DMS114 treated with DMSO at 0.1 percent for 48 hours (cell line): Measurements from ENCODE around the gene ROR2.

Source experiments
- DNase-seq: peaks from one replicate; lab custom pipeline; 2025; ENCODE audit not compliant: unreplicated experiment; lab: John Stamatoyannopoulos, UW

The ROR2 gene

DNA sequence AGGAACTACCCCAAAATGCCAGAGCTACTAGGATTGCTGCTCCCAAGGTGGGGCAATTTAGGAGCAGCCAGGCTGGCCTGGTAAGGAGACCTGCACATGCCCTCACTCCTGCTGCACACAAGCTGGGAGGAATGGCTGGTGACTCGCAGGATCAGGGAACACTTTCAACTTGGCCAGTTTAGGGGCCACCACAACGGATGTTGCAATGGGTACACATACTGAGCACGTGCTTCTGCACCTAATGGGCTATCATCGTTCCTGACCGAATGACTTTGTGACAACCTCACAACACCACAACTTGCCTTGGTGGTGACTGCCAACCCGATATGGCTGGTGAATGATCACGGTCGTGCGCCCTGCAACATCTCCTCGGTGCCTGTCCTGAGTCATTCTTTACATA lies 172.0 kb downstream of the ROR2 start:
- DNase-seq, result no peak

- no peak for DNase-seq
These were observed 172.7 kb downstream of the ROR2 start for GRCh38 chr9:91777292-91777830.

GRCh38 chr9:91776409-91777291 lies 173.4 kb downstream of the ROR2 start:
- no peak for DNase-seq

GRCh38 chr9:91775708-91776028 lies 174.4 kb downstream of the ROR2 start:
- no peak for DNase-seq

DNA sequence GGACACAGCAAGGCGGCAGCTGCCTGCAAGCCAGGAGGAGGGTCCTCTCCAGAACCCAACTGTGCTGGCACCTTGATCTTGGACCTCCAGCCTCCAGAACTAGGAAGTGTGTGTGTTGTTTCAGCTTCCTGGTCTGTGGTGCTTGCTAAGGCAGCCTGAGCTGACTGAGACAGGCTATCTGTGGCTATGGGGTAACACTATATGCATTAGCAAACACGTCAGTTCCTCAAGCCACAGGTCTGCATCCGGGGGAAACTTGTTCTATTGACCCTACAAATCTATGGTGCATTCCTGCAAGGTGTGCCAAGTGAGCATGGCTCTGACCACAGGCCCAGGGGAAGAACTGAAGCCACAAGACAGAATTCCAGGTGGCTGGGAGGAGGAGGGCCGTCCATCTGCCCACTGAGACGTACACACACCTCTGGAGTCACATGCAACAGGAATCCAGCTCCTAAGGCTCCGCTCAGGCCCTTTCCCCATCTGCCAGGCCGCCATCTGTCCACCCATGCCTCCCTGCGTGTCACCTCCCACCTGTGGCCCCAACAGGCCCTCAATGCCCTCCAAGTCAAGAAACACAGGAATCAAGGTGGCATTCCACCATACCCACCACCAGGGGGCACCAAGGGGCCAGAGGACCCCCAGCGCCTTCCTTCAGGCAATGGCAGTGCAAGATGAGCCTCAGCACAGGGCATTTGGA lies 174.9 kb downstream of the ROR2 start:
- DNase-seq, result peak; percentile 19

- DNase-seq, result no peak
These were observed 176.9 kb downstream of the ROR2 start for GRCh38 chr9:91773156-91773555.

GRCh38 chr9:91771864-91772263 lies 178.2 kb downstream of the ROR2 start:
- DNase-seq, result no peak

- DNase-seq, result no peak
These were observed 179.0 kb downstream of the ROR2 start for GRCh38 chr9:91771027-91771426.

DNA sequence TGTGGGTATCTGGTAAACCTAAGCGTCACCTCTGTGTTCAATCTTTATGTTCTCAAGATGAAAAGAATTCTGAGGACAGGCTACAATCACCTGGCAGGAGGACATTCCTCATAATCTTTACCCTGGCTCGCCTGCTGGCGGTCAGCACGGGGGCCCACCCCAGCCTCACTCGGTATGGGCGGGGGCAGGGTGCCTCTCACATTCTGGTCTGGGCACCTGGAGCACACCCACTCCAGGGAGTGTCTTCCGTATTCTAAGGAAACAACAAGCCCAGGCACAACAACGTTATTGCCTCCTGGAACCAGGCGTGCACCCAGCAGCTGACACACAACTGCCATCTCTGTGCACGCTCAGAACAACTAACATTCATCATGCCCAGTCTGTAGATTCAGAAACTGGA lies 179.8 kb downstream of the ROR2 start:
- no peak for DNase-seq

DNA sequence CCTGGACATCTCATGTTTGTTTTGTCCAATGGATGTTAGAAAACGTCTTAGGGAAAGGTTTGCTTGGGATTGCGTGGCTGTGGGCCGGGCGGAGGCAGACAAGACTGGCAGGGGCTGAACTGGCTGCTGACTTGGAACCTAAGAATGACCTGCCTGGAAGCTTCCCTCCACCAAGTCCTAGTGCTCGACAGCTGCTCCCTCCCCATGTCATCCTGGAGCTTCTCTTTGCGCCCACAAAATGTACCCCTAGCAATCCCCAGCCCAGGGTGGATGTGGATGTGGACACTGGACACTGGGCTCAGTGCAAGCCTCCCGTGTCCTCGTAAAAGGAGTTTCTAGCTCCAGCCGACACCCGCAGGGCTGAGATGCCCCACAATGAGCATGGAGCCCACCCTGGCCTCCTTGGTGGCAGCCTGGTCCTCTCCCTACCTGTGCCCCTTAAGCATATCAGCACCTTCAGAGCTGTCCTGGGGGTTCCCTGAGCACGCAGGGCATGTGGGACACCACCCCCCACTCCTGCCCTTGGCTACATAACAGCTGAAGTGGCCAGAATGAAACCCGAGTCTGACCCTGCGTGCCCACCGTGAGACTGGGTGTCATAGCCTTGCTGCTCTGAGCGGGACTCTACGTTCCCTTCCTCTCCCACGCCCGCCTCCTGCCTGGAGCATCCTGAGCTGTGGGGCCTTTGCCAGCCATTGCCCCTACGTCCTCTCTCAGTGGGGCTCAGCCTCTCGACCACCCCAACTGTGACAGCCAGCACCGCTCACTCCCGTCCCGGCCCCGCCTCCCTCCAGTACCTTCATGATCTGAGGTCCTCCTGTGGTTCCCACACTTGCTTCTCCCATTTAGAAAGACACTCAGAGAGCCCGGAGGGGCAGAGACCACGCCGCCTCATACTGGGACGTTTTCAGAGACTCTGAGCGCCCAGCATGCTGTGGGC lies 180.8 kb downstream of the ROR2 start:
- no peak for DNase-seq

DNA sequence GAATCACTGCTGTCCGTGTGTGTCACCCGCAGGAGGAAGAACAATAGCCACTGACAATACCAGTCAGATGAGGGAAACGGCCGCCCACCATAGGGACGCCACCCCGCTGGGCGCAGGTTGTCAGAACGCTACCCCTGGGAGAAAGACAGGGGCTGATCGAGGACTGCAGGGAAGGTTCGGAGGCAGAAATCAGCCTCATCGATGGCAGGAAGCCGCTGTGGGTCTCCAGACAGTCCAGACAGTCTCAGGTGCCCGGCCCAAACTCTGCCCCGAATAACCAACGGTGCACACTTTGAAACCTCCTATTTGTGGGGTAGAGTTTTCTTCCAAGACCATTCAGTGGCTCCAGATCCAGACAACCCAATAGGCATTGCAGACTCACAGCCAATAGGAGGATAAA lies 181.5 kb downstream of the ROR2 start:
- DNase-seq, result no peak

GRCh38 chr9:91766315-91767069 lies 183.5 kb downstream of the ROR2 start:
- DNase-seq, result no peak

DNA sequence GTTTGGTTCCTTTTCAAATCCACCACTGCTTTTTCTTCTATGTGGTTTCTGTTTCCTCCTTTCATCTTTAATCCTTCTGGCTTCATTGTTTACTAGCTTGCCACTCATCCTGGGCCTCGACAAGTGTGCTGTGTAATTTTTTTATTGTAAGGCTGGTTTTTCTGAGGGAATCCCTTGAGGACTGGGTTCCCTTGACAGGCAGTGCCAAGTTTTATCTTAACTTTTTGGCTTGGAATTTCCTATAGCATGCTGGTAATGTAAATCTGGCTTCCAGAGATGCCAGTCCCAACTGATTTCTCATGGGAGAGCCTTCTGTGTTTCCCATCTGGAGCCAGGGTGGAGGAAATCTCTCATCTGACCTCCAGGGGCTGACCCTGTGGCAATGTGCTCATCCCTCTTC lies 184.7 kb downstream of the ROR2 start:
- no peak for DNase-seq

GRCh38 chr9:91764661-91765060 lies 185.4 kb downstream of the ROR2 start:
- no peak for DNase-seq

DNA sequence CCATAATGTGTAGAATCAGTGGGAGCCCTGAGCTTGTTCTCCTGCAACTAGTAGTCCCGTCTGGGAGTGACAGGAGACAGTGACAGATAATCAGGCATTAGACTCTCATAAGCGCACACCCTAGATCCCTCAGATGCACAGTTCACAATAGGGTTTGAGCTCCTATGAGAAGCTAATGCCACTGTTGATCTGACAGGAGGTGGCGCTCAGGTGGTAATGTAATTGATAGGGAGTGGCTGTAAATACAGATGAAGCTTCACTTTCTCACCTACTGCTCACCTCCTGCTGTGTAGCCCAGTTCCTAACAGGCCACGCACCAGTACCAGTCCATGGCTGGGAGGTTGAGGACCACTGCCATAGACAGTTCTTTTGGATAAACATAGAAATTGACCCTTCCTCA lies 188.7 kb downstream of the ROR2 start:
- no peak for DNase-seq

- DNase-seq, result no peak
These were observed 189.1 kb downstream of the ROR2 start for GRCh38 chr9:91760906-91761305.

GRCh38 chr9:91758491-91758981 lies 191.5 kb downstream of the ROR2 start:
- DNase-seq, result no peak

DNA sequence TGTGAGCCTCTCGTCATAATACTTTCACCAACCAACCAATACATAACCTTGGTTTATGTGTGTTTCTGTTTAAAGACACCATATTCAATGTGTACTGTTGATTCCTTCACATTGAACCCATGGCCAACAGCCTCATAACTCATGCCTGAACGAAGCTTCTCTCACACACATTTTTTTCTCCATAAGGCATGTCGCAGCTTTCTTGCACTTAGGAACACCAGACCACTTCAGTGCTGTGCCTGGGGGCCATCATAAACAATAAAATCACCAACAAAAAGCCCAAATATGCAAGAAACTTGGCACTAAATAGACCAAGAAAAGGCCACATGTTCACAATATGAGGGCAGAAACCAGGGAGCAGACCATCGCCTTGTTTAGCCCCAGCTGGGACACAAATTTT lies 192.2 kb downstream of the ROR2 start:
- DNase-seq, result no peak

- no peak for DNase-seq
These were observed 193.6 kb downstream of the ROR2 start for GRCh38 chr9:91756510-91756780.

DNA sequence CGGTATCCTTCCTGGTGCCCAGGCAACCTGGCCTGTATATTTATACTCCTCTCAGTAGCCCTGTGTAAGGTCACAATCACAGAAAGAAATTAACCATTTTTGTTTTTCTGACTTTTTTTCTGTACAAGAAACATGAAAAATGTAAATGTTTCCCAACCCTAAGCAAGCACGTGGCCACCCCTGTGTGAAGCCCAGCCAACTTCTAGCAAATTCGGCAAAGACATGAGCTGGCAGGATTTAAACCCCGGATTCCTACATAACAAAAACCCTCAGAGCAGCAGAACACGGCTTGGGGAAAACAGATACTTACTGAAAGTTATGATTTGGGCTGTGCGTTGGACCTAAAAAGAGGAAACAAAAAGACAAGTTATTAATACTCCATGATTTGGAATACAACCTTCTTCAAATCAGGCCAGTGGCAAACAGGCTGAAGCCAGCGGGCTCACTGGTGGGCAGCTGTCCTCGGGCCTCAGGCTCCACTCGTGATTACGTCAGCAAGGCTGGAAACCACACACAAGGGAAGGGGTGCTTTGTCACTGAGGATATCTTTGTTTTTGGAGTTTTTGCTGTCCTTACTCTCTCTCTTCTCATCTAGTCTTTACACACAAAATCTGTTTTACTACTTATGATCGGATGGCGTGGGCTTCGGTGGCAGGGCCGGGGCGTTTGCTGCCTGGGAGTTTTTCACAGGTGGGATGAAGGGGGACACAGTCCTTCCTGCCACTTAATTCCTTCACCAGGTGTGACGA lies 194.1 kb downstream of the ROR2 start:
- no peak for DNase-seq
